Sciatic nerve (tissue), 2 donors: Measurements from ENCODE around the gene DHX8. TPM values are rescaled to one million over a fixed set of nuclear protein-coding genes. Genes with fewer than 3 reads are reported as not detected.

ENCODE experiments used
- ATAC-seq: fragments of 200-7000 bp; cut with Tn5 transposase; one replicate; pipeline ENCODE4 v1.9.1; 2020; ENCODE audit warnings: mild to moderate bottlenecking, moderate library complexity
- DNase-seq: peaks from one replicate; pipeline ENCODE4 v3.0.0-alpha.2; 2020; ENCODE audit warnings: low spot score
- intact Hi-C: fragments of 100-400 bp; cut with DNase I; formaldehyde crosslinking; loops from one replicate; pipeline ENCODE4 v1.14.2; 2022
- total RNA-seq: library from RNA; stranded (reverse); fragmentation: NEBNext Ultra II Directional; extraction: Animal tissue kit (Norgen Biotek cat#: 25700); gene quantifications from one replicate; pipeline ENCODE4 v1.2.1, GENCODE V29; 2021
- donor health status: DM: no; HTN: no; CAD: no.
- donor health status: DM: no; HTN: no; CAD: no.

The DHX8 gene
- total RNA-seq, 1 donor from 2014 or later = 40.9 TPM

- DNase-seq (no peak), ATAC-seq (peak; percentile 11)
- intact Hi-C loops = no loop called here
These were observed 57.3 kb downstream of the DHX8 start for GRCh38 chr17:43540821-43541674.

DNA sequence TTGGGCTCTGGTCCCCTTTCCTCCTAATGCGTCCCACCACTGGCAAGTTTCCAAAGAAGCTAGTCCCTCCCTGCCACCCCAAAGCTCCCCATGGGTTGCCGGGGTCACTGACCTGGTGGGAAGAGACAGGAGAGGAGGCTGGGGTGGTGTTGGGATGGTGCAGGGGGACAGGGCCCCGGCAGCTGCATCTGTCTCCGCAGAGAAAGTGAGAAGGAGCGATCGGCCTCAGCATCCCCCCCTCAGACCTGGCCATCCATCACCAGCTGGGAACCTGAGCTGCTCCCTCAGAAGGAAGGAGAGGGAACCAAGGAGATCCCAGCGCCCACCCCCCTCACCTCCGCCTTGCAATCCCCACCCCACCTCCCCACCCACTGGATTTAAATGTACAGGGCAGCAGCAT is 59.1 kb downstream of the DHX8 start:
- ATAC-seq (no peak), DNase-seq (no peak)
- intact Hi-C loops = no loop called here

DNA sequence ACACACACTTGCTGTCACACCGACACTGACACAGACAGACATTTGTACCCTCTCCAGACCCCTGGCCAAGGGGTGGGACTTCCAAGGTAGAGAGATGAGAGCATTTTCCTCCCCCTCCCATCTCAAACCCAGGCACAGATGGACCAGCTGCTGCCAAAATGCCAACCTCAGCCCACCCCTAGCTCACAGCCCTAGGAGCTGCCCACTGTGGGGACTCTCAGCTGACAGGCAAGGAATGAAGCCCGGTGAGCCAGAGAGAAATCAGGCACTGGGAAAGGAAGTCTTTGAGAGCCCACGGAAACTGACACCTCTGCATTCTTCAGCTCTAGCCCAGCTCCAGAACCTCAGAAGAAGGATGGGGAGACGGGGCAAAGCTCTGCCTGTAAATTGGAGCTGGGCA is 59.5 kb downstream of the DHX8 start:
- intact Hi-C loops = no loop called here
- DNase-seq (no peak), ATAC-seq (no peak)

DNA sequence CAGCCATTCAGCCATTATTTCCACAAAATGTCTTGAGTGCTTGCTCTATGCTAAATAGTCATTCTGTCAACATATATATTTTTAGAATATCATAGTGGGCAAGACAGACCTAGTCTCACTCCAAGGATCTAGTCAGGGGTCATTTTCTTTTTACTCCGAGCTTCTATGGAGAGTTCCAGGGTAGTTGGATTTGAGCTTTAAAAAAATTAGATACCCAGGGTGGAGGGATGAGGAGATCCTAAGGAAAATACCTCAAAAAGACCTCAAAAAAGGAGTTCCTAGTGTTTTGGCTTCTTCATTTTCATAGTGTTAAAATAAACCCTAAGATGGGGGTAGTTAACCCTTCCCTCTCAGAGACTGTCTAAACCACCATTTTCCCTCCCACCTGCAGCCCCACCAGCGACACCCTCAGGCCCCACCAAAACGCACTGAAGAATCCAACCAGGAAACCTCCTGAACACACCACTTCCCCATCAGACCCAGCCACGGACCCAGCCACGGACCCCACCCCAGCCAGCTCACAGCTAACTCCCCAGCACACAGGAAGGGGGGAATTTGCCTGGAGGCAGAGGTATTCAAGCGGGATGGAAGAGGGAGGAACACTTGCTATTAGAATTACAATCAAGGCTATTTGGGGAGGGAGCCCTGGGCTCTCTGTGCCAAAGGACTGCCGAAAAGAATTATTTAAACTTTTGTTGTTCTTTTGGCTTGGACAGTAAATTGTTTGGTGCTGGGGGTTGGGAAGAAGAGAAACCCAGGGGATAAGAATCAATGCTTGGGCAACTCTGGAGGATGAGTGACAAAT is 60.2 kb downstream of the DHX8 start:
- ATAC-seq = no peak
- no peak for DNase-seq

GRCh38 chr17:43545383-43545632 is 61.5 kb downstream of the DHX8 start:
- ATAC-seq (peak; percentile 51), DNase-seq (no peak)
- intact Hi-C loops = no loop called here

More for the DNA sequence above, 60.2 kb downstream of the DHX8 start:
- intact Hi-C loops = no loop called here

- DNase-seq (peak; percentile 95), ATAC-seq (peak; percentile 92)
- intact Hi-C loops = no loop called here
These were observed 62.8 kb downstream of the DHX8 start, which contains the start of gene ETV4 for GRCh38 chr17:43546319-43547188. Gene ETV4, minus strand, starts transcription at chr17:43546340. Its CDS starts 723 bp downstream, at chr17:43545617.

DNA sequence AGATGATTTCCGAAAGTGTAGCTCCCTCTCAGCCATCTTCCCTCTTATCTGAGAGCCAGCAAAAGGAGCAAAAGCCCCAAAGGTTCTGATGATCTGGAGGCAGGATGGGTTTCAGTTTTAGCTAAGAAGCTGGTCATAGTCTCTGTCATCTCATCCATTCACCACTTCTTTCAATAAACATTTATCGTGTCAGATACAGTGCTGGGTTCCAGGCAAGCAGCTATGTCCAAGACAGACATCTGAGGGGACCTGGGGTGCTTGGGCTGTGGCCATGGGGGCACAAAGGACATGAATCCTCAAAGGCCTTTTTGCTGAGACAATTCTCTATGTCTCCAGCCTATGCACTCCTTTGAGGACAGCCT is 63.4 kb downstream of the DHX8 start:
- no peak for ATAC-seq
- intact Hi-C loops = no loop called here
- no peak for DNase-seq

- no peak for DNase-seq
- intact Hi-C loops = no loop called here
- ATAC-seq = no peak
These were observed 64.0 kb downstream of the DHX8 start for GRCh38 chr17:43547659-43548256.

GRCh38 chr17:43548689-43549379 is 65.1 kb downstream of the DHX8 start:
- DNase-seq (no peak), ATAC-seq (no peak)
- intact Hi-C loops = no loop called here

DNA sequence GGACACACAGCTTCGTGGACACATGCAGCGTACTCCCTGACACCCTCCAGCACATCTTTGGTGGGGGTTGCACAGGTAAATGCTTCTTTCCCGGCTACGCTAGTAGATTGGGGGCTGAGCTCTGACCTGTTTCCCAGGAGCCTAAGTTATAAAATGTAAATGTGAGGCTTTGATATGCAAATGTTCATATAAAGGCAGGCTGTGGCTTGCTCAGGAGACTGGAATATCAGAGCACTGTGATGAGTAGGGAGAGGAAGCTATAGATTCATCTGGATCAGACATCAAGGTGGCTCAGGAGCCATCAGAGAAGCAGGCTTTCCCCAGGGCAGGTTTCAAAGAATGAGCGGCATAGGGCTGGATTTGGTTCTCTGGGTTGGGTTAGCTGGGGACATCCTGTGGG is 65.7 kb downstream of the DHX8 start:
- intact Hi-C loops = no loop called here
- DNase-seq = no peak
- no peak for ATAC-seq

- intact Hi-C loops = no loop called here
- DNase-seq (no peak), ATAC-seq (no peak)
These were observed 67.0 kb downstream of the DHX8 start for GRCh38 chr17:43550754-43551153.

GRCh38 chr17:43552229-43552837 is 68.6 kb downstream of the DHX8 start:
- DNase-seq (no peak), ATAC-seq (no peak)
- intact Hi-C loops = no loop called here

DNA sequence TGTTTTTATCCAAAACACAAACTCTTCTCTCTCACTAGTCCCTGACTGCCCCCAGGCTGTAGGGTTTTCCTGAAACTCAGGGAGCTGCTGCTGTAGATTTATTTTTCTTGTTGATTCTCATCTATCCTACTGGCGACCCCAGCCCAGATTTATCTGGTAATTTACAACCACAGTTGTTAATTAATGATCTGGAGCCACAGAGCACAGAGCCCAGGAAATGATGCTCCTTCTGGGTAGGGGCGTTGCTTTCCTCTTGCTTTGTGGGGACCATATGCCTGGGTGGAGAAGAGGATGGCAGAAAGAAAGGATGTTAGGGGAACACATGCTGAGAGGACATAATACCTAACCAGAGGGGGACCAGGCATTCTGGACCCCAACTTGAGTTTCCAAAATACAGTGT is 69.8 kb downstream of the DHX8 start:
- ATAC-seq = no peak
- intact Hi-C loops = no loop called here
- DNase-seq = no peak

DNA sequence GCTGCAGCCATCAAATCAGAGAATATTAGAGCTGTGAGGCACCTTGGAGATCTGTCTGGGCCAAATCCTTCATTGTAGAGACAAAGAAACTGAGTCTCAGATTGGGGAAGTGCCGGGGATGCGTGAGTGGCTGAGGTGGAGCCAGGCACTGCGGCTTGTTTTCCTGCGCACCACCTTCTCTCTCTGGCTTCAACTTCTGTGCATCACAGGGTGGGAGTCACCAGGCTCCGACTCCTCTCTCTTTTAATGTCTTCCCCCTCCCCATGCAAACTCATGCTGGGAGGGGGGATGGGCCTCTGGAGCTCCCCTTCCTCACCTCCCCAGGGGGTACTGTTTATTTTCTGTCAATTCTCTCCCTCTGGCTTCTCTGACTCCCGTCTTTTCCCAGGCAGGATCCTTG is 71.1 kb downstream of the DHX8 start:
- intact Hi-C loops = no loop called here
- no peak for DNase-seq
- no peak for ATAC-seq

GRCh38 chr17:43556292-43556691 is 72.5 kb downstream of the DHX8 start:
- intact Hi-C loops = no loop called here
- ATAC-seq = peak; percentile 80
- DNase-seq = no peak

- DNase-seq = no peak
- intact Hi-C loops = no loop called here
- ATAC-seq = no peak
These were observed 75.0 kb downstream of the DHX8 start for GRCh38 chr17:43558805-43559160.

DNA sequence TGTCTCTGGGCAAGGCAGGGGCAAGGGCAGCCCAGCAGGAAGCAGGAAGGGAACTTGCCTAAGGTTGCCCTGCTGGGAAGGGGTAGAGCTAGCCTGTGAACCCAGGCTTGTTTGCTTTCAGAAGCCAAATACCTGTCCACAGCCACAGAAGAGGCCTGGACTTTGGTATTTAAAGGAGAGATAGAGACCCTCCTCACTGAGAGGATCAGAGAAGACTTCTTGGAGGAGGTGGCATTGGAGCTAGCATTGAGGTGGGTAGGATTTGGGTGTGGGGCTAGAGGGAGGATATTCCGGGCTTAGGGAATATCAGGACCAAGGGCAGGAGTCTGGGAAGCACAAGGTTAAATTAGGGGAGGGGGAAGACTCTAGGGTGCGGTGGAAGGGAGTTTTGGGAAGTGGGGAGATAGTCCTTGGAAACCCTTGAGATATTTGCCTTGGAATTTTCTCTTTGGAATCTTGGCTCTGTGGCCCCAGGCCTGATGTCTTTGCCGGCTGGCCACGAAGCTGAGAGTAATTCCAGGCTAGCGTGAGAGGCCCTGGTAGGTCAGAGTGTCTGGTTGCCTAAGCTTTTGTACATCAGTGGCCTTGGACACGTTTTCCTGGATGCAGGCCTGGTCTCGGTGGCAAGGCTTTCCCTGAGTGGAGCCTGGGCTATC is 75.5 kb downstream of the DHX8 start:
- DNase-seq (no peak), ATAC-seq (peak; percentile 40)
- intact Hi-C loops = no loop called here
